Cardiac fibroblast (primary cell): ENCODE data around the gene KCNA1.
A peak's percentile ranks its signal among the peaks of the same experiment; 100 is the strongest.

Experiments
- DNase-seq, 2 donors: peaks; one replicate each; pipeline versions ENCODE4 v3.0.0 to v3.0.0-alpha.2; 2010; ENCODE audit warnings: low read depth in 2 of 2
- H3K4me3 ChIP-seq, 2 donors: replicated peaks in 1 of 2; 1 replicate in 1 of 2; 2 replicates in 1 of 2; pipeline ENCODE4 v1.5.1; 2011; ENCODE audit warnings: low read depth in 2 of 2, low read length in 2 of 2, mild to moderate bottlenecking in 2 of 2, moderate library complexity in 1 of 2
- TF ChIP-seq, protein P1 (sequence below): IDR thresholded peaks from one replicate; pipeline ENCODE4 v1.5.1; 2011; ENCODE audit warnings: low read depth, mild to moderate bottlenecking, low read length, inconsistent platforms

Gene KCNA1

GRCh38 chr12:4932576-4932975 lies 22.9 kb downstream of the KCNA1 start:
- no peak overlapping the region for H3K4me3 ChIP-seq
- DNase-seq: no peak
- TF ChIP-seq, protein P1, sequence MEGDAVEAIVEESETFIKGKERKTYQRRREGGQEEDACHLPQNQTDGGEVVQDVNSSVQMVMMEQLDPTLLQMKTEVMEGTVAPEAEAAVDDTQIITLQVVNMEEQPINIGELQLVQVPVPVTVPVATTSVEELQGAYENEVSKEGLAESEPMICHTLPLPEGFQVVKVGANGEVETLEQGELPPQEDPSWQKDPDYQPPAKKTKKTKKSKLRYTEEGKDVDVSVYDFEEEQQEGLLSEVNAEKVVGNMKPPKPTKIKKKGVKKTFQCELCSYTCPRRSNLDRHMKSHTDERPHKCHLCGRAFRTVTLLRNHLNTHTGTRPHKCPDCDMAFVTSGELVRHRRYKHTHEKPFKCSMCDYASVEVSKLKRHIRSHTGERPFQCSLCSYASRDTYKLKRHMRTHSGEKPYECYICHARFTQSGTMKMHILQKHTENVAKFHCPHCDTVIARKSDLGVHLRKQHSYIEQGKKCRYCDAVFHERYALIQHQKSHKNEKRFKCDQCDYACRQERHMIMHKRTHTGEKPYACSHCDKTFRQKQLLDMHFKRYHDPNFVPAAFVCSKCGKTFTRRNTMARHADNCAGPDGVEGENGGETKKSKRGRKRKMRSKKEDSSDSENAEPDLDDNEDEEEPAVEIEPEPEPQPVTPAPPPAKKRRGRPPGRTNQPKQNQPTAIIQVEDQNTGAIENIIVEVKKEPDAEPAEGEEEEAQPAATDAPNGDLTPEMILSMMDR: no peak

GRCh38 chr12:4933411-4933810 lies 23.7 kb downstream of the KCNA1 start:
- no peak for DNase-seq
- TF ChIP-seq, protein P1: no peak
- H3K4me3 ChIP-seq: no peak overlapping the region

GRCh38 chr12:4934407-4935035 lies 24.8 kb downstream of the KCNA1 start:
- H3K4me3 ChIP-seq: no peak overlapping the region
- peak in 1 of 2 donors; percentile 1 for DNase-seq
- TF ChIP-seq, protein P1: no peak

- H3K4me3 ChIP-seq: no peak overlapping the region
- no peak for DNase-seq
- TF ChIP-seq, protein P1: no peak
Observed at GRCh38 chr12:4938900-4939299, 29.2 kb downstream of the KCNA1 start.

DNA sequence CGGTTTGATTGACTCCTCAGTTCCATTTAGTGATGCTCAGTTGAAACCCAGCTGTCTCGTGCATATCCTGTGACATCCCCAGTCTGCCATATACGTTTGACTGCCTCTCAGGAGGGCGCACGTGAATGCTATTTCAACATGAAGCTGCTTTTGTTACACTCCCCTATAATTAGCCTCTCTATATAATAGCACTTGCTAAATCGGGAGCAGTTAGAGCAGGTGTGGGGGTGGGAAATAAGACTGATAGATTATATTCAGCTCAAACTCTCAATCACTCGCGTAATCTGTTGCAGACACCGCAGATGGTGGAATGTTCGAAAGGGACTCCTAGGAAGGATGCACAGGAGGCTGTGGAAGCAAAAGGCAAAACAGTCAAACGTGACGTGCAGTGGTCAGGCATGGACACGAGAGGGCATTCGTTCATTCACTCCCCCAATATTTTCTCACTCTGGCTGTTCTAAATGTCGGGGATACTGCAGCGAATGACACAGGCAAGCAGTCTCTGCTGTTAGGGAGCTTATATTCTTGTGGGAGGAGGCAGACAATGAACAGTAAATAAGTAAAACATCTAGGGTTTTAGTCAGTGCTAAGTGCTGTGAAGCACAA lies 29.8 kb downstream of the KCNA1 start:
- TF ChIP-seq, protein P1: no peak

GRCh38 chr12:4943067-4943937 lies 33.6 kb downstream of the KCNA1 start:
- TF ChIP-seq, protein P1: no peak
- DNase-seq: no peak
- H3K4me3 ChIP-seq: no peak overlapping the region

More for the DNA sequence above, 29.8 kb downstream of the KCNA1 start:
- no peak overlapping the region for H3K4me3 ChIP-seq
- no peak for DNase-seq
